GM21360 (cell line): ENCODE measurements around the gene CFB.
"Not testable (repeated sequence)": the region's sequence is repeated elsewhere in the genome, so short reads cannot be mapped to it uniquely, and the experiment has no call there.

ENCODE experiments used
- ATAC-seq: cut with Tn5 transposase; IDR thresholded peaks from one replicate; pipeline ENCODE4 v1.9.1; 2021; ENCODE audit warnings: mild to moderate bottlenecking, moderate library complexity; ENCODE audit not compliant: unreplicated experiment

Gene CFB

DNA sequence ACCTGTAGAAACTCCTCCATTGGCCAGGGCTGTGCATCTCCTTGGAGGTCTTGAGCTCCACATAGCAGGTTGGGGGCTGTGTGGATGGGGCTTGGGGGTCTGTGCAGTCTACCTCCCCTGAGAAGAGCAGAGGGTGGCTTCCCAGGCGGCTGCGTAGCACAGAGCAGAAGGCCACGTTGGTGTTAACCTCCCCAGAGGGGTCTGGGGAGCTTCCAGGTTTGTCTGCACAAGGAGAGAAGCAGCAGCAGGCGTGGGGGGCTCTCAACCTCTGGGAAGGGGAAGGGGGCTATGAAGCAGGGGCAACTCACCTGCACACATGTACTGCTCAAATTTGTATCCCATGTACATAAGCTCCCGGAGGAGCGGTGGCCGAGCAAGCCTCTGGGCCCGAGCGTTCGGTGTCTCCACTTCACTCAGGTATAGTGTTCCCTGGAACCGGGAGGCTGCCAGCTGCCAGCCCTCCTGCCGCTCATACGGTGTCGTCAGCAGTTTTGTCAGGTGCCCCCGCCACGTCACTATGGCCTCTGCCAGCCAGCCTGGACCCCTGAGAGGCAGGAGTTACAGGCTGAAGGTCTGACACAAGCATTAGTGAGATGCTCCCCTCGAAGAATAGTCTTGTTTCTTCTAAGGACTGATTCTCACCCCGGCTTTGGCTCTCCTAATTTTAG is 24.8 kb downstream of the CFB start:
- no peak for ATAC-seq

DNA sequence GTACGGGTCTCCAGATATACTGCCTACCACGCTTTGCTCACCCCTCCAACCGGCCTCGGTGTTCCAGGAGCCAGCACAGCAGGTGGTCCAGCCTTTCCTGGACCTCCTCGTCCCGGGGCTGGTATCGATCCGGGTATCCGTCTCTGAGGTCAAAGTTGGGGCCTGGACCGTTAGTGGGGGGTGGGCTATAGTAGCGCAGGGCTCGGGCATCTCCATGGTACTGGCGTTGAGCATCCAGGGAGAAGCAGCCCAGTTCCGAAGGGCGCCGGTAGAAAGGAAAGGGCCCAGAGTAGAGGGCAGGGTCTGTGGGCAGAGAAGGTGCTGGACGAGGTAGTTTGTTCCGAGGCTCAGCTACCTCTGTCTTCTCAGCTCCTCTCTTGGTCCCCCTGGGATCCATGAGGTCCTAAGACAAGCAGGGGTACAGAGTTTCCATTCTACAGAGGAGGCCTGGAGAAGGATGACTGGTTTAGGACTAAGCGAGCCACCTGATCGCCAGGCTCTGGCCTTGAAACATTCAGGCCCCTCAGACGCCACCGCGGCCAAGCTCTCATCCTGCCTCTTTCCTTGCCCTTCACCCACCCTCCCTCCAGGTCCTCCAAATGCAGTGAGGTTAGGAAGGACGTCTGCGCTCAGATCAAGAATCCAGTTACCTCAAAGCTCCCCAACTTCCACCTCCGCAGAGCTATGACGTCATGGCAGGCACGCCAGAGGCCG is 25.5 kb downstream of the CFB start:
- no peak for ATAC-seq

DNA sequence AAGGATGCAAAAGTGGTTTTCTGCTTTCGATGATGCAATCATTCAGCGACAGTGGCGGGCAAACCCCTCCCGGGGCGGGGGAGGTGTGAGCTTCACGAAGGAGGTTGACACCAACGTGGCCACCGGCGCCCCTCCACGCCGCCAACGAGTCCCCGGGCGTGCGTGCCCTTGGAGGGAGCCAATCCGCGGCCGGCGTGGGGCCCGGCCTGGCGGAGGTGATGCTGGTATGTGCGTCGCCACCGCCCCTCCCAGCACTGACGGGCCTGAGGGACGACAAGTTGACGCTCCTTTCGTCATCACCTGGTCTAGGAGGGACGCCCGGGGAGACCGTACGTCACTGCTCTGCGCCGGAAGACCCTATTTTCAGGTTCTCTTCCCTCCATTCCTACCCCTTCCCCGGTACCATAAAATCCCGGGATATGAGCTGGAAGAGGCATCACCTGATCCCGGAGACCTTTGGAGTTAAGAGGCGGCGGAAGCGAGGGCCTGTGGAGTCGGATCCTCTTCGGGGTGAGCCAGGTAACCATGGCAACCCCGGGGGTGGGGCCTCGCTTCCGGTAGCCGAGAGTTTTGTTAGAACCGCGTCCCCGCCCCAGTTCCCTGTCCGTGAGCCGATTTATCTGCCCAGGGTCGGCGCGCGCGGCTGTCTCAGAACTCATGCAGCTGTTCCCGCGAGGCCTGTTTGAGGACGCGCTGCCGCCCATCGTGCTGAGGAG is 26.3 kb downstream of the CFB start, which contains the start of gene DXO:
DXO (minus strand) TSS at position 146 of the 716 bp plus-strand sequence. CDS start 463 bp downstream, outside the sequence.
- peak; percentile 82 for ATAC-seq

DNA sequence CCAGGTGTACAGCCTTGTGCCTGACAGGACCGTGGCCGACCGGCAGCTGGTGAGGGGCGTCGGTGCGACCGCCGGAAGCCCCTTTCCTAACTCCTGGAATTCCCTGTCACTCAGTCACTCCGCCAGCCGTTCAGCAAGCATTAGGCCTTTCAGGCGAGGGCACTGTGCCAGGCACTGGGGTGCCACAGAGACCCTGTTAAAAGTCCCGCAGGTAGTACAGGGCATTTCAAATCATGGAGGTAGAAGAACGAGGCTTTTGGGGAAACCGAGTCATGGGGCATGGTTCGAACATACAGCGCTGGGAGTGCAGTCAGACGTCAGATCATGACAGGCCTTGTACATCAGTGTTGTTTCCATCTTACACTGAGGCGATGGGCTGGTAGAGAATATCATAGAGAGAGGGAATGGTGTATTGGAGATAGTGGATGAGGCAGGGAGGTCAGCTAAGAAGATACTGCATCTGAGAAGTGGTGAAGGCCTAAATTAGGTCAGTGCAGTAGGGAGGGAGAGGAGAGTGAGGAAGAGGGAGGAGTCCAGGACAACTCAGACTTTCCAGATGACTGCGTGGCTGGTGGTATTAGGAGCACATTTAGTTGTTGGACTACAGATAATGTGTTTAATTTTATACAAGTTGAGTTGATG is 26.9 kb downstream of the CFB start:
- ATAC-seq: no peak

DNA sequence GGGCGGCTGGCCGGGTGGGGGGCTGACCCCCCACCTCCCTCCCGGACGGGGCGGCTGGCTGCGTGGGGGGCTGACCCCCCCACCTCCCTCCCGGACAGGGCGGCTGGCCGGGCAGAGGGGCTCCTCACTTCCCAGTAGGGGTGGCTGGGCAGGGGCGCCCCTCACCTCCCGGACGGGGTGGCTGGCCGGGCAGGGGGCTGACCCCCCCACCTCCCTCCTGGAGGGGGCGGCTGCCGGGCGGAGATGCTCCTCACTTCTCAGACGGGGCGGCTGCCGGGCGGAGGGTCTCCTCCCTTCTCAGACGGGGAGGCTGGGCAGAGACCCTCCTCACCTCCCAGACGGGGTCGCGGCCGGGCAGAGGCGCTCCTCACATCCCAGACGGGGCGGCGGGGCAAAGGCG is 30.2 kb downstream of the CFB start:
- not testable (repeated sequence) for ATAC-seq

DNA sequence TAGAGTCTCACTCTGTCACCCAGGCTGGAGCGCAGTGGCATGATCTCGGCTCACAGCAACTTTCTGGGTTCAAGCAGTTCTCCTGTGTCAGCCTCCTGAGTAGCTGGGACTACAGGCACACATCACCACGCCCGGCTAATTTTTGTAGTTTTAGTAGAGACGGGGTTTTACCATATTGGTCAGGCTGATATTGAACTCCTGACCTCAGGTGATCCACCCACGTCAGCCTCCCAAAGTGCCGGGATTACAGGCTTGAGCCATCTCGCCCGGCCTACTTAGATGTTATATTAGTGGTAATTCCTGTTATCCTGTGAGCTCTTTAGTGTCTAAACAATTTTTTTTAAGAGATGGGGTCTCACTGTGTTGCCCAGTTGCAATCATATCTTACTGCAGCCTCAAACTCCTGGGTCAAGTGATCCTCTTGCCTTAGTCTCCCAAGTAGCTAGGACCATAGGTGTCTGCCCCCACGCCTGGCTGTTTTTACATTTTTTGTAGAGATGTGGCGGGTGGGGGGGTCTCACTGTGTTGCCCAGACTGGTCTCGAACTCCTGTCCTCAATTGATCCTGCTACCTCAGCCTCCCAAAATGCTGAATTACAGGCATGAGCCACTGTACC is 32.0 kb downstream of the CFB start:
- no peak for ATAC-seq

DNA sequence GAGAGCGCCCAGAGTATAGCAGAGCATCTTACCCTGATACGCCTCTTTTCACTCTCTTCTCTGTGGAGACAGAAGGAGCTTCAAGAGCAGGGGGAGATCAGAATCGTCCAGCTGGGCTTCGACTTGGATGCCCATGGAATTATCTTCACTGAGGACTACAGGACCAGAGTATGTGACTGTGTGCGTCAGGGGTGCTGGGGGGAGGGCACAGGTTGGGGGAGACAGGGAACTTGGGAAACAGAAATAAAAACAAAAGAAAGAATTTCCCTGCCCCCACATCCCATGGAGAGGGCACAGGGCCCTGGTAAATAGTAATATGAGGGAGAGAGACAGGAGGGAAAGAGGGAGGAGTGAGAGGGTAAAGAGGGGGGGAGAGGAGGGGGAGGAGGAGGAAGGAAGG is 32.9 kb downstream of the CFB start:
- ATAC-seq: no peak

DNA sequence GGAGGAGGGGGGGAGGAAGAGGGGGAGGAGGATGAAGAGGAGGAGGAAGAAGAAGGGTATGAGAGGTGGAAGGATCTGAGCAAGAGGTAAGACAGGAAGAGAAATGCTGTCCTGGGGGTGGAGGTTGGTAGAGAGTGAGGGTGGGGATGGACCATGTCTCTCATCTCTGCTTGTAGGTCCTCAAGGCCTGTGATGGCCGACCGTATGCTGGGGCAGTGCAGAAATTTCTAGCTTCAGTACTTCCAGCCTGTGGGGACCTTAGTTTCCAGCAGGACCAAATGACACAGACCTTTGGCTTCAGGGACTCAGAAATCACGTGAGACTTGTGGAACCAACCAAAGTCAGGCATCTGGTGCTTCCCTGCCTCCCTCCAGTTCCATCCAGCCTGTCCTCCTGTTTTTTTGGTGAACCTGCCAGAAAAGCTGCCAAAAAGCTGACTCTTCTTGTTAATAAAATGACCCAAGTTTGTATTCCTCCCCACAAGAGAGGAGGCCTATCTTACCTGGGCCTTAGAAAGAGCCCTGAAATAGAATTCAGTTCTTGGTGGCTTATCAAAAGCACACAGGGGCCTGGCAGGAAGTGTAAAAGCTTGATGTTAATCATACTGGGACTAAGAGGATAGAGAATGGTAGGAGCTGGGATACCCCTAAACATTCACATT is 33.5 kb downstream of the CFB start:
- ATAC-seq: no peak

DNA sequence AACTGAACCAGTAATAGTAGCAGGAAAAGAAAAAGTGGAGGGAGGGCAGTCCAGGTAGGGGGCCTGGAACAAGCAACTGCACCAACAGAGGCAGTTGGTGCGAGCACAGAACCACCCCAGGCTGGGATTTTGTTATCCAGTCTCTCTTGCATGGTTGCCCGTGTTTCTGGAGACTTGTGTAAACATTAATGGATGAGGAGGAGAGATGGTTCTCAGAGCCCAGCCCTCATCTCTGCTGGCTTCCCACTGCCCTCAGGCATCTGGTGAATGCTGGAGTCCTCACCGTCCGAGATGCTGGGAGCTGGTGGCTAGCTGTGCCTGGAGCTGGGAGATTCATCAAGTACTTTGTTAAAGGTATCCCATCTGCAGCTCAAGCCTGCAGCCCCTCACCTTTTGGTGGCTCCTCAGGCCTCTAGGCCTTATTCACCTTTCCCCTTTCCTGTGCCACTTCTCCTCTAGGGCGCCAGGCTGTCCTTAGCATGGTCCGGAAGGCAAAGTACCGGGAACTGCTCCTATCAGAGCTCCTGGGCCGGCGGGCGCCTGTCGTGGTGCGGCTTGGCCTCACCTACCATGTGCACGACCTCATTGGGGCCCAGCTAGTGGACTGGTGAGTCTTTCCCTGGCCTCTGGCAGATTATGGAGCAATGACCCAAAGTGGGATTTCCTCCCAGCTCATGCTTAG is 34.4 kb downstream of the CFB start:
- ATAC-seq: not testable (repeated sequence)

DNA sequence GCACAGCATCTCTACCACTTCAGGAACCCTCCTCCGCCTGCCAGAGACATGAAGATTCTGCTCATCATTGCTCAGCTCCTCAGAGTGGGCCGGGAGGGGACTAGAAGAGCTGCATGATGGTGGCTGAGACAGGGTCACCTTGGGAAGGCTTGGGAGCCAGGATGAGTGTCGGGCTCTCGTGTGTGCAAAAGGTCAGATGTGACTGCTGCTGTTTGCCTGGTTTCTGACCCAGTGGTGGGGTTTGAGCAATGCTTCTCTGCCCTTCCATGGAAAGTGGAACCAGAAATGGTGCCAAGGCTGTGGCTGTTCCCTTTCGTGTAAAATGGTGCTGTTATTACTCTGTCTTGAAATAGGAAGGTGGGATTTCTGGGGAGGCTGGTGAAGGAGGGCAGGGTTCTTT is 35.1 kb downstream of the CFB start:
- not testable (repeated sequence) for ATAC-seq

DNA sequence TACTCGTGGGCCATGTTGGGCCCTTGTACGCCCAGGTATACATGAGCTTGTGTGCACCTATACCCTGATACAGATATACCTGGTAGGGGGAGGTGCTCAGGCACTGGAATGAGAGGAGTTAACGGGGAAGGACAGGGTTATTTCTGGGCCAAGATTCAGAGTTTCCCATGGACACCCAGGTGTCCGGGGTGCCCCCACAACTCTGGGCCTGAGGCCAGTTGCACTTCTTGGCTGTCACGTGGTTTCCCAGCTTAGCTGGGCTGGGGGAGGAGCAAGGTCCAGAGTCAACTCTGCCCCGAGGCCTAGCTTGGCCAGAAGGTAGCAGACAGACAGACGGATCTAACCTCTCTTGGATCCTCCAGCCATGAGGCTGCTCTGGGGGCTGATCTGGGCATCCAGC is 35.8 kb downstream of the CFB start, which contains the start of gene C4A:
C4A (plus strand) TSS at position 314 of the 400 bp plus-strand sequence; CDS start at position 365, 51 bp downstream.
- not testable (repeated sequence) for ATAC-seq

DNA sequence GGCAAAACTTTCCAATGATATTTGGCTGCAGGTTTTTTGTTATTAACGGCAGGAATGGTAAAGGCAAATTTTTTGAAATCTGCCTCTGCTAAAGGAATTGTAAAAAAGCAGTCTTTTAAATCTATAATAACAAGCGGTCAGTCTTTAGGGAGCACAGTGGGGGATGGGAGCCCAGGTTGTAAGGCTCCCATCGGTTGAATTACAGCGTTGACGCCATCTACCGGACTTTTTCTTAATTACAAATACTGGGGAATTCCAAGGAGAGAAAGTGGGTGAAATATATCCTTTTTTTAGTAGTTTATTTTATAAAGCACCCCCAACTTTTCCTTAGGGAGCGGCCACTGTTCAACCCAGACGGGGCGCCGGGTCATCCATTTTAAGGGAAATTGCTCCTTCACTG is 43.5 kb downstream of the CFB start:
- not testable (repeated sequence) for ATAC-seq

DNA sequence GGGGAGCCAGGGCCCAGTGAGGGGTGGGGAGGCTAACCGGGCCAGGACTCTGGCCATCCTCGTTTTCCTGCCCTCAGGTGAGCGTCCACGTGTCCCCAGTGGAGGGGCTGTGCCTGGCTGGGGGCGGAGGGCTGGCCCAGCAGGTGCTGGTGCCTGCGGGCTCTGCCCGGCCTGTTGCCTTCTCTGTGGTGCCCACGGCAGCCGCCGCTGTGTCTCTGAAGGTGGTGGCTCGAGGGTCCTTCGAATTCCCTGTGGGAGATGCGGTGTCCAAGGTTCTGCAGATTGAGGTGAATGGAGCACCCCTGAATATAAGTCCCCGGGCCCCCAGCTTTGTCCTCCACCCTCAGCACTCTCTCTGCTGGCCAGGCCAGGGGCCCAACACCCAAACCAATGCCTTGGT is 48.5 kb downstream of the CFB start:
- ATAC-seq: not testable (repeated sequence)

DNA sequence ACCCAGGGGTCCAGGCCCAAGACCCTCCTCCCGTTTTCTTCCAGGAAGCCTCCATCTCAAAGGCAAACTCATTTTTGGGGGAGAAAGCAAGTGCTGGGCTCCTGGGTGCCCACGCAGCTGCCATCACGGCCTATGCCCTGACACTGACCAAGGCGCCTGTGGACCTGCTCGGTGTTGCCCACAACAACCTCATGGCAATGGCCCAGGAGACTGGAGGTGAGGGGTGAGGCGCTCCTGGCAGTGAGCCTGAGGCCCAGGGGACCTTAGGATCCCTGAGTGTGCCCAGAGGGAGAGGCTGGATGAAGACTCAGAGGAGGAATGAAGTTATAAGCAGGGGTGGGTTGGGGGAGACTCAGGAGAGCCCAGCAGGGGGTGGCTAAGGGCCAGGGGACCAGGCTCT is 50.5 kb downstream of the CFB start:
- ATAC-seq: not testable (repeated sequence)
